ENCODE measurements around the gene INTS4. TPM values are rescaled to one million over a fixed set of nuclear protein-coding genes. Genes with fewer than 3 reads are reported as not detected.
"Not testable (repeated sequence)": the region's sequence is repeated elsewhere in the genome, so short reads cannot be mapped to it uniquely, and the experiment has no call there.

INTS4 gene
- total and polyA plus RNA-seq, 2 of the 4 experiments (the other 2 are of a cell fraction) = 24.0 to 52.5 TPM

GRCh38 chr11:77894949-77895348 lies 99.5 kb downstream of the INTS4 start:
- H3K27me3 ChIP-seq (ENCODE audit: control insufficient read depth, insufficient read depth, low read length); H4K8ac ChIP-seq (ENCODE audit: low read depth in 2 of 2, low read length in 2 of 2); H3K4me3 ChIP-seq (ENCODE audit: insufficient read depth, low read depth, low read length); H2BK5ac ChIP-seq (ENCODE audit: low read depth, low read length, poor library complexity, severe bottlenecking); intact Hi-C loops (cut with micrococcal nuclease); H4K5ac ChIP-seq (ENCODE audit: low read depth, low read length); H4K91ac ChIP-seq (ENCODE audit: insufficient read depth, low read depth, low read length); H3K4me2 ChIP-seq (ENCODE audit: low read depth, low read length); H2AK9ac ChIP-seq (replicated peaks; ENCODE audit: low read depth, low read length, poor library complexity); dilution Hi-C loops (cut with HindIII; ENCODE audit: low sequenced_read_pairs, unreplicated experiment); H3K23ac ChIP-seq (ENCODE audit: low read depth, low read length); H3K36me3 ChIP-seq (ENCODE audit: control insufficient read depth, insufficient read depth, low read length); H3K4me1 ChIP-seq (ENCODE audit: control insufficient read depth, insufficient read depth, low read length); POLR2A ChIA-PET (ENCODE audit: unreplicated experiment); in situ Hi-C loops (cut with MboI; ENCODE audit: low sequenced_read_pairs); H2AFZ ChIP-seq (replicated peaks; ENCODE audit: low read length, poor library complexity); H3K9me3 ChIP-seq (ENCODE audit: control insufficient read depth, insufficient read depth, low read length); H3K9ac ChIP-seq (ENCODE audit: low read depth, low read length); ATAC-seq (ENCODE audit: low read depth); H2BK120ac ChIP-seq (ENCODE audit: low read depth, low read length); H3K79me1 ChIP-seq (ENCODE audit: low read depth in 1 of 2, low read length in 2 of 2); H2BK20ac ChIP-seq (ENCODE audit: low read depth, low read length); CTCF ChIA-PET; H4K20me1 ChIP-seq (ENCODE audit: insufficient read depth, low read length); H2BK15ac ChIP-seq (ENCODE audit: low read depth, low read length); H3K56ac ChIP-seq (ENCODE audit: extremely low read depth, insufficient read depth, low read length); H3K4ac ChIP-seq (ENCODE audit: low read depth, low read length); BruUV-seq (replicated peaks); H2AK5ac ChIP-seq (ENCODE audit: low read depth, low read length); H3K27ac ChIP-seq (ENCODE audit: insufficient read depth, low read length); H3K18ac ChIP-seq (ENCODE audit: low read depth, low read length); H3K9me1 ChIP-seq (ENCODE audit: insufficient read depth, low read length); H3K14ac ChIP-seq (replicated peaks; ENCODE audit: low read depth, low read length): not testable (repeated sequence)
- DNase-seq = peak; percentile 32
- 80% methylated on average over 1 of the region's 1 CpG; no CpG with 5 or more reads in 1 of the 2 experiments for WGBS, 2 experiments (ENCODE audit: extremely low coverage in 2 of 2, insufficient read length in 1 of 2)

GRCh38 chr11:77891703-77892102 lies 102.8 kb downstream of the INTS4 start:
- H2BK20ac ChIP-seq (ENCODE audit: low read depth, low read length); H3K23ac ChIP-seq (ENCODE audit: low read depth, low read length); H3K9me1 ChIP-seq (ENCODE audit: insufficient read depth, low read length); H2AK9ac ChIP-seq (replicated peaks; ENCODE audit: low read depth, low read length, poor library complexity); POLR2A ChIA-PET (ENCODE audit: unreplicated experiment); H3K79me1 ChIP-seq (ENCODE audit: low read depth in 1 of 2, low read length in 2 of 2); H3K18ac ChIP-seq (ENCODE audit: low read depth, low read length); H3K27me3 ChIP-seq (ENCODE audit: control insufficient read depth, insufficient read depth, low read length); H3K4me1 ChIP-seq (ENCODE audit: control insufficient read depth, insufficient read depth, low read length); H3K36me3 ChIP-seq (ENCODE audit: control insufficient read depth, insufficient read depth, low read length); H3K9ac ChIP-seq (ENCODE audit: low read depth, low read length); H3K4me2 ChIP-seq (ENCODE audit: low read depth, low read length); H4K8ac ChIP-seq (ENCODE audit: low read depth in 2 of 2, low read length in 2 of 2); H3K4me3 ChIP-seq (ENCODE audit: insufficient read depth, low read depth, low read length); dilution Hi-C loops (cut with HindIII; ENCODE audit: low sequenced_read_pairs, unreplicated experiment); BruUV-seq (replicated peaks); H3K56ac ChIP-seq (ENCODE audit: extremely low read depth, insufficient read depth, low read length); H2AK5ac ChIP-seq (ENCODE audit: low read depth, low read length); H2BK120ac ChIP-seq (ENCODE audit: low read depth, low read length); ATAC-seq (ENCODE audit: low read depth); H2AFZ ChIP-seq (replicated peaks; ENCODE audit: low read length, poor library complexity); DNase-seq; CTCF ChIA-PET; H3K14ac ChIP-seq (replicated peaks; ENCODE audit: low read depth, low read length); H4K20me1 ChIP-seq (ENCODE audit: insufficient read depth, low read length); intact Hi-C loops (cut with micrococcal nuclease); H3K27ac ChIP-seq (ENCODE audit: insufficient read depth, low read length); H4K5ac ChIP-seq (ENCODE audit: low read depth, low read length); H3K9me3 ChIP-seq (ENCODE audit: control insufficient read depth, insufficient read depth, low read length); H2BK5ac ChIP-seq (ENCODE audit: low read depth, low read length, poor library complexity, severe bottlenecking); H2BK15ac ChIP-seq (ENCODE audit: low read depth, low read length); H3K4ac ChIP-seq (ENCODE audit: low read depth, low read length); H4K91ac ChIP-seq (ENCODE audit: insufficient read depth, low read depth, low read length); in situ Hi-C loops (cut with MboI; ENCODE audit: low sequenced_read_pairs): not testable (repeated sequence)
- no CpG with 5 or more reads among the region's 4 CpGs for WGBS, 2 experiments (ENCODE audit: extremely low coverage in 2 of 2, insufficient read length in 1 of 2)

Measured in IMR-90 (cell line).